Measurements from ENCODE around the gene ZNF501.

ZNF501 gene

GRCh38 chr3:44762690-44763089 is 33.3 kb downstream of the ZNF501 start:
- H3K4me3 ChIP-seq (ENCODE audit: low read length), result peak overlapping the region; percentile 92
- DNase-seq (ENCODE audit: low read depth), result no peak

GRCh38 chr3:44764248-44764647 is 34.8 kb downstream of the ZNF501 start:
- no peak for TF ChIP-seq CTCF (IDR thresholded peaks at IDR 0.05; ENCODE audit: insufficient read depth, low read depth, low read length, missing control alignments)
- no peak for DNase-seq (ENCODE audit: low read depth)
- no peak overlapping the region for H3K4me3 ChIP-seq (ENCODE audit: low read length)

More at GRCh38 chr3:44762690-44763089, 33.3 kb downstream of the ZNF501 start:
- no peak for TF ChIP-seq CTCF (IDR thresholded peaks at IDR 0.05; ENCODE audit: insufficient read depth, low read depth, low read length, missing control alignments)

GRCh38 chr3:44771424-44772098 is 42.1 kb downstream of the ZNF501 start:
- DNase-seq (ENCODE audit: low read depth), result no peak
- no peak overlapping the region for H3K4me3 ChIP-seq (ENCODE audit: low read length)
- no peak for TF ChIP-seq CTCF (IDR thresholded peaks at IDR 0.05; ENCODE audit: insufficient read depth, low read depth, low read length, missing control alignments)

GRCh38 chr3:44772099-44772442 is 42.6 kb downstream of the ZNF501 start:
- no peak for DNase-seq (ENCODE audit: low read depth)
- TF ChIP-seq CTCF (IDR thresholded peaks at IDR 0.05; ENCODE audit: insufficient read depth, low read depth, low read length, missing control alignments), result no peak
- H3K4me3 ChIP-seq (ENCODE audit: low read length), result no peak overlapping the region

GRCh38 chr3:44782891-44783290 is 53.5 kb downstream of the ZNF501 start:
- no peak for DNase-seq (ENCODE audit: low read depth)
- TF ChIP-seq CTCF (IDR thresholded peaks at IDR 0.05; ENCODE audit: insufficient read depth, low read depth, low read length, missing control alignments), result no peak
- H3K4me3 ChIP-seq (ENCODE audit: low read length), result no peak overlapping the region
